HUES6 (cell line): Measurements from ENCODE around the gene SBK3.

Experiments used
- H3K27ac ChIP-seq: 2 replicates; pipeline ENCODE4 v1.7.0; 2013; ENCODE audit warnings: low read depth, mild to moderate bottlenecking, low read length, inconsistent platforms
- H3K27me3 ChIP-seq: 2 replicates; pipeline ENCODE4 v1.6.1; 2013; ENCODE audit warnings: low read length; ENCODE audit not compliant: control insufficient read depth, insufficient read depth
- H3K36me3 ChIP-seq: 2 replicates; pipeline ENCODE4 v1.6.1; 2013; ENCODE audit warnings: low read length; ENCODE audit not compliant: control insufficient read depth, insufficient read depth
- H3K4me1 ChIP-seq: 2 replicates; pipeline ENCODE4 v1.6.1; 2013; ENCODE audit warnings: low read length; ENCODE audit not compliant: control insufficient read depth, insufficient read depth
- H3K4me3 ChIP-seq: 2 replicates; pipeline ENCODE4 v1.5.1; 2013; ENCODE audit warnings: low read depth, low read length
- H3K9ac ChIP-seq: one replicate; pipeline ENCODE4 v1.6.1; 2013; ENCODE audit warnings: mild to moderate bottlenecking, low read length
- H3K9me3 ChIP-seq: 2 replicates; pipeline ENCODE4 v1.6.1; 2013; ENCODE audit warnings: low read depth, low read length; ENCODE audit not compliant: control insufficient read depth, insufficient read depth

Gene SBK3

GRCh38 chr19:55527197-55528029, 17.9 kb downstream of the SBK3 start:
- H3K27me3 ChIP-seq = peaks cover 2% of the 10 kb centered on the region; the same call in 1 of the 2 replicates
- H3K9me3 ChIP-seq = no peaks in the 10 kb centered on the region; the same call in 1 of the 2 replicates
- H3K9ac ChIP-seq = no peak overlapping the region
- H3K4me3 ChIP-seq = no peak overlapping the region
- H3K36me3 ChIP-seq = no peaks in the 10 kb centered on the region
- H3K27ac ChIP-seq = no peak overlapping the region
- H3K4me1 ChIP-seq = peaks cover 23% of the 10 kb centered on the region

- H3K36me3 ChIP-seq = no peaks in the 10 kb centered on the region
- no peak overlapping the region for H3K27ac ChIP-seq
- H3K9me3 ChIP-seq = no peaks in the 10 kb centered on the region; the same call in 1 of the 2 replicates
- H3K4me3 ChIP-seq = no peak overlapping the region
- no peak overlapping the region for H3K9ac ChIP-seq
- peaks cover 23% of the 10 kb centered on the region for H3K4me1 ChIP-seq
- H3K27me3 ChIP-seq = peaks cover 2% of the 10 kb centered on the region; the same call in 1 of the 2 replicates
Observed at GRCh38 chr19:55526216-55527196, 18.8 kb downstream of the SBK3 start.

GRCh38 chr19:55525289-55526101, 19.8 kb downstream of the SBK3 start:
- peaks cover 2% of the 10 kb centered on the region; the same call in 1 of the 2 replicates for H3K27me3 ChIP-seq
- no peaks in the 10 kb centered on the region for H3K36me3 ChIP-seq
- no peak overlapping the region for H3K27ac ChIP-seq
- H3K9me3 ChIP-seq = no peaks in the 10 kb centered on the region; the same call in 1 of the 2 replicates
- peak overlapping the region; percentile 12 for H3K9ac ChIP-seq
- H3K4me3 ChIP-seq = no peak overlapping the region
- peaks cover 23% of the 10 kb centered on the region for H3K4me1 ChIP-seq

GRCh38 chr19:55520691-55521292, 24.6 kb downstream of the SBK3 start:
- no peaks in the 10 kb centered on the region for H3K36me3 ChIP-seq
- H3K4me3 ChIP-seq = no peak overlapping the region
- H3K27me3 ChIP-seq = peaks cover 8% of the 10 kb centered on the region; the same call in 1 of the 2 replicates
- no peak overlapping the region for H3K27ac ChIP-seq
- H3K4me1 ChIP-seq = peaks cover 3% of the 10 kb centered on the region
- no peaks in the 10 kb centered on the region; the same call in 1 of the 2 replicates for H3K9me3 ChIP-seq
- no peak overlapping the region for H3K9ac ChIP-seq

- H3K4me3 ChIP-seq = no peak overlapping the region
- no peaks in the 10 kb centered on the region for H3K36me3 ChIP-seq
- peaks cover 8% of the 10 kb centered on the region; the same call in 1 of the 2 replicates for H3K27me3 ChIP-seq
- no peaks in the 10 kb centered on the region for H3K4me1 ChIP-seq
- H3K27ac ChIP-seq = no peak overlapping the region
- no peaks in the 10 kb centered on the region; the same call in 1 of the 2 replicates for H3K9me3 ChIP-seq
- H3K9ac ChIP-seq = no peak overlapping the region
Observed at GRCh38 chr19:55519451-55520311, 25.7 kb downstream of the SBK3 start.

- H3K27ac ChIP-seq = no peak overlapping the region
- H3K4me3 ChIP-seq = peak overlapping the region; percentile 40
- H3K9ac ChIP-seq = no peak overlapping the region
- H3K27me3 ChIP-seq = peaks cover 5% of the 10 kb centered on the region; the same call in 1 of the 2 replicates
- no peaks in the 10 kb centered on the region for H3K36me3 ChIP-seq
- no peaks in the 10 kb centered on the region for H3K4me1 ChIP-seq
- no peaks in the 10 kb centered on the region; the same call in 1 of the 2 replicates for H3K9me3 ChIP-seq
Observed at GRCh38 chr19:55516878-55517620, 28.3 kb downstream of the SBK3 start.

GRCh38 chr19:55508120-55508519, 37.2 kb downstream of the SBK3 start:
- H3K4me3 ChIP-seq = no peak overlapping the region
- peaks cover 4% of the 10 kb centered on the region; the same call in 1 of the 2 replicates for H3K9me3 ChIP-seq
- H3K36me3 ChIP-seq = no peaks in the 10 kb centered on the region
- no peak overlapping the region for H3K9ac ChIP-seq
- no peak overlapping the region for H3K27ac ChIP-seq
- H3K27me3 ChIP-seq = peaks cover 12% of the 10 kb centered on the region
- no peaks in the 10 kb centered on the region for H3K4me1 ChIP-seq

GRCh38 chr19:55504981-55505380, 40.4 kb downstream of the SBK3 start:
- Histone ChIP-seq H3K4me3 (no peak overlapping the region), H3K27ac (no peak overlapping the region), H3K36me3 (no peaks in the 10 kb centered on the region), H3K4me1 (no peaks in the 10 kb centered on the region), H3K27me3 (peaks cover 31% of the 10 kb centered on the region), H3K9me3 (peaks cover 6% of the 10 kb centered on the region; the same call in 1 of the 2 replicates), H3K9ac (no peak overlapping the region)

- Histone ChIP-seq H3K36me3 (no peaks in the 10 kb centered on the region), H3K27me3 (peaks cover 31% of the 10 kb centered on the region), H3K9ac (no peak overlapping the region), H3K4me3 (no peak overlapping the region), H3K4me1 (no peaks in the 10 kb centered on the region), H3K27ac (no peak overlapping the region), H3K9me3 (peaks cover 6% of the 10 kb centered on the region; the same call in 1 of the 2 replicates)
Observed at GRCh38 chr19:55504252-55504603, 41.1 kb downstream of the SBK3 start.
